Posterior vena cava (tissue), 2 donors: ENCODE results near the gene KLHL29. TPM values are rescaled to one million over a fixed set of nuclear protein-coding genes. Genes with fewer than 3 reads are reported as not detected.

Experiments used
- DNase-seq: peaks from one replicate; pipeline ENCODE4 v3.0.0-alpha.2; 2020; ENCODE audit warnings: low spot score
- intact Hi-C, 2 donors: fragments of 100-400 bp; cut with DNase I; formaldehyde crosslinking; loops; one replicate each; pipeline versions ENCODE4 v1.14.1 to v1.14.2; 2022 to 2023
- total RNA-seq, 2 donors: library from RNA; stranded (reverse); fragmentation: NEBNext Ultra II Directional; extraction: Animal tissue kit (Norgen Biotek cat#: 25700); gene quantifications; one replicate each; pipeline ENCODE4 v1.2.1, GENCODE V29; 2021
- donor health status: DM: yes; HTN: yes; CAD: no.
- donor health status: DM: yes; HTN: yes; CAD: no.

Gene KLHL29
- total RNA-seq, 2 donors from 2014 or later, result 9.9 to 10.6 TPM

DNA sequence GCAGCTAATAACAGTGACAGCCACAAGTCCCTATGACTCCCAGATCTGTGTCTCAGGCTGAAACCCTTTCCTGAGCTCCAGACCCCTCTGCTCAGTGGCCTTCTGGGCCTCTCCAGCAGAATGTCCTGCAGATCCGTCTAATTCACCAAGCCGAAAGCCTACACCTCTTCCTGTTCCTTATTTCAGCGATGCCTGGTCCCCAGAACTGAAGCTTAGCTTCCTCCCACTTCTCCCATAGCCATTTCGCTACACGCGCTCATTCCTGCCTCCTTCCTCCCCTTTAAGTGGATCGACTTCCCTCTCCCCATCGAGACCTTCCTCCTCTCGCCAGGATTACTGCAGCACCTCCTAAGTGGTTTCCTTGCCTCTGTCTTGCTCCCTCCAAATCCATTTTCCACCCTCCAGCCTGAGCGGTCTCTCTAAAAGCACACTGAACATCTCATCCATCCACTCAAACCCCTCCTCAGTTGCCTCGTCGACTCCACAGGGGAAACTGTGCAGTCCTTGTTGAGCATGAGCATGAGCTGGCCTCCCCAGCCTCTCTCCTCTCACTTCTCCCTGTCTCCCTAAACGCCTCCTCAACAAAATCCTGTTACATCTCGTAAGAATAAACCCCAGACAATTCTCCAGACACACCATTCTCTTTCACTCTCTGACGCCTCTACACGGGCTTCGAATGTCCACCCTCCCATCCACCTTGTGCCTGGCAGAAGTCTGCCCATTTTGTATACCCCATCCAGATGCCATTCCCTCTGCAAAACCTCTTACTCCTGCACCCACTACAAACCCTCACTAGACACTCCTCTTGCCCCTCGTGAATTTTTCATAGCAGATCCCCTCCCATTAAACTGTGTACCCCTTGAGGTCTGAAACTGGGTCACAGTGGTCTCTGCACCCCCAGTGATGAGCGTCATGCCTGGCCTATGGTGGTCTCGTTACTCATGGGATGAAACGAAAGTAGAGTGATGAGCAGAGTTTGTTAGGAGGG is 309.4 kb downstream of the KLHL29 start:
- DNase-seq, result peak; percentile 37
- intact Hi-C loops, result loop anchor here in 1 of 2 donors (1.0 kb wide), 1 partner anchor 48 kb away; no protein-coding TSS in a partner anchor

DNA sequence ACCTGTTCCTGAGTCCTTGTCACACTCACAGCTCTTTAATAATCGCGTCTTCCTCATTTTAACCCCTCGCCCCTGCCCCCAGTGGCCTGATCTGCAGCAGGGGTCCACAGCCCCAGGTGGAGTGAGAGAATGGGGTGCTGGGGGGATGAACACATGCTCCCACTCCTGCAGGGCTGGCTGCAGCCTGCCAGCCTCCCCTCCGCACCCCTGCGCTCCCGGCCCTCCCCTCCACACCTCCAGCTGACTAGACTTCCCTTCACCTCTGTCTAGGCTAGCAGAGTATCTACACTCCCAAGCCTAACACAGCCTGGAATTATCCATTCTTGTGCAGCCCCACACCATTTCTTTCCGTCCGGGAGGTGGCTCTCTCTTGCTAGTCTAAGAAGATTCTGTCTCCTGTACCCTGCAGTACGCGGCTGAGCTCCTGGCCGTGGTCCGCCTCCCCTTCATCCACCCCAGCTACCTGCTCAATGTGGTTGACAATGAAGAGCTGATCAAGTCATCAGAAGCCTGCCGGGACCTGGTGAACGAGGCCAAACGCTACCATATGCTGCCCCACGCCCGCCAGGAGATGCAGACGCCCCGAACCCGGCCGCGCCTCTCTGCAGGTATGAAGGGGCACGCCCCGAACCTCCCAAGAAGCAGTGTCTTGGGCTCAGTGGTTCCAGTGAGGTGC is 310.4 kb downstream of the KLHL29 start:
- peak; percentile 76 for DNase-seq
- intact Hi-C loops, result loop anchor here in 1 of 2 donors (1.0 kb wide), 1 partner anchor 49 kb away; no protein-coding TSS in a partner anchor

DNA sequence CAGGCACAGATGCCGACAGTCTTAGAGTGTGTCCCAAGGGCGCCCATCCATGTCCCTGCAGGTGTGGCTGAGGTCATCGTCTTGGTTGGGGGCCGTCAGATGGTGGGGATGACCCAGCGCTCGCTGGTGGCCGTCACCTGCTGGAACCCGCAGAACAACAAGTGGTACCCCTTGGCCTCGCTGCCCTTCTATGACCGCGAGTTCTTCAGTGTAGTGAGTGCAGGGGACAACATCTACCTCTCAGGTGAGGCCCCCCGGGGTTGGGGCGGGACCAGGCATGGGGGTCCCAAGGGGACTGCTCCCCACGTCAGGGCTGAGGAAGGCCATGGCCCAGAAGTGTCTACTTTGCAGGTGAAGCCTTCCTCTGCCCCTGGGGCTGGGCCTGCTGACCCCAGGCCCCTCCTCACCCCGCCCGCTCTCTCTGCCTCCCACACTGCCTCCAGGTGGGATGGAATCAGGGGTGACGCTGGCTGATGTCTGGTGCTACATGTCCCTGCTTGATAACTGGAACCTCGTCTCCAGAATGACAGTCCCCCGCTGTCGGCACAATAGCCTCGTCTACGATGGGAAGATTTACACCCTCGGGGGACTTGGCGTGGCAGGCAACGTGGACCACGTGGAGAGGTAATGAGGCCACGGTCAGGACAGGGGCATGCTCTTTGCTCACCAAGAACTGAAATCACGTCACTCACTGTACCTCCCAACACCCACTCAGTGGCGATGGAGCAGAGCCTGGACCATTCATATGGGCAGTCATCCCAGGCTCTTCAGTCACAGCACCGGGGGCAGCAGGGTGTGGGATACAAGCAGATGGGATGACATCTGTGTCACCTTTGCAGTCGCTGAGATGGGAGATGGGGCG is 311.1 kb downstream of the KLHL29 start:
- peak; percentile 69 for DNase-seq
- intact Hi-C loops, result loop anchor here in 1 of 2 donors (1.0 kb wide), 1 partner anchor 50 kb away; no protein-coding TSS in a partner anchor

DNA sequence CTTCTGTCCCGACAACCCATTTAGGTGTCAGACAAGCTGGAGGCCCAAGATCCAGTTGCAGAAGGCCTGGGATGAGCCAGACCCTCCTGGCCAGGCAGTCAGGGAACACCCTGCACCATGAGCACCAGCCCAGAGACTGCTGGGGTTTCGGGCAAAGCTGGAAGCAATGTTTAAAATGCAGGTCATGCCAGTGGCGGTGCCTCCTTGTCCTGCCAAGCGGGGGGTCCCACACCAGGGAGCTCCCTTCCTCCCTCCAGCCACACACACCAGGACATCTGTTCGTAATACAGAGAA is 311.7 kb downstream of the KLHL29 start:
- DNase-seq, result peak; percentile 42
- intact Hi-C loops, result no loop called here

DNA sequence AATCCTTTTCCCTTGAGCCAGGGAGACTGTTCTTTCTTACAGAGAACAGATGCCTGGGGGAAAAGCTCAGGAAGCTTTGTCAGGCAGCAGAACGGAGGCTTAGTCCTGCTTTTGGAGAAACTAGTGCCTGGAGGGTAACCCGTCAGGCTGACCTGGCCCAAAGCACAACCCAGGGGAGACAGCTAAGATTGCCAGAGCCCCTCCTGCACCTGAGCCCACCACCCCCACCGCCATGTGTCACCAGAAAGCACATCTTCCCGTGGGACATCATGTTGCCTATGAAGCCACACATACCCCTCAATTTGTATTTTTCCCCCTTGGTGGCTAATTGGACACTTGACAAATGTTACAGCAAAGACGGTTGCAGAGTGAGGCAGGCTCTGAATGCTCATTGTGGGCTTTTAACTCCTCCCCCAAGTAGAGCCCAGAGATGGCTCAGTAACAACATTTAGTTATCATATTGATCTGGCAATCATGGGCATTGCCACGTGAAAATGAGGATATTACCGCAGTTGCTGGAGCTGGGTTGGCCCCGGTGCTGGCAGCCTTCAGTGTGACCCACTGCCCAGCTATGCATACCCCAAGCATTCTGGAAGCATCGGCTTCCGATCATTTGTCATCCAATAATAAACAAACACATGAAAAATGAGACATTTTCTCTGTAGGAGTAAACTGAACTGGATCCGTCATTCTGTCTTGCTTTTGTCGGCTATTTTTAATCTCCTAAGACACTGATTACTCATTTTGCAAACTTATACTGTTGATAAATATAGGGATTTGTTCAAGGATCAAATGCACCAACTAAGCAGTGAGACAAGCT is 312.5 kb downstream of the KLHL29 start:
- intact Hi-C loops, result no loop called here
- peak; percentile 59 for DNase-seq

DNA sequence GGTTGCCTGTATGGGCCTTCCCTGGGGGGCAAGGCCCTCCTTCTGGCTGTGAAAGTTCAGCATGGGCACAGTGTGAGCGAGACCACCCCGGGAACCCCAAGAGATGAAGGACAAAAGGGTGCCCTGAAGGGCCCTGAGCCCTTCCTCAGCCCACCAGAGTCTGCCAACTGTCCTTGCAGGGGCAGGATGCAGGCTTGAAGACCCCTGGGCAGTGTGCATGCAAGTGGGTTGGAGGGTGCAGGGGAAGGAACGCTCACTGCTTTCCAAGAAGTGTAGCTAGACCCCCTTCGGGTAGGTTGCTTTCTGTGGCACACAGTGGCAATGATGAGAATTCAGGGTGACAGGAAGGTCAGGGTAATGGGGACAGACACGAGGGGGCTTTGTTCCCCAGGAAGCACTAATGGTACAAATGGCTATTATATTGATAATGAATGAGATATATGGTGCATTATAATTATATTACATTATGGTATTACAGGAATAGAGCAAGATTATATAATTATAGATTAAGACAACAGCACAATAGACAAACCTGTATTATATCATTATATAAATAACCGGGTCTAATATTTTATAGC is 313.2 kb downstream of the KLHL29 start:
- intact Hi-C loops, result no loop called here
- DNase-seq, result no peak

DNA sequence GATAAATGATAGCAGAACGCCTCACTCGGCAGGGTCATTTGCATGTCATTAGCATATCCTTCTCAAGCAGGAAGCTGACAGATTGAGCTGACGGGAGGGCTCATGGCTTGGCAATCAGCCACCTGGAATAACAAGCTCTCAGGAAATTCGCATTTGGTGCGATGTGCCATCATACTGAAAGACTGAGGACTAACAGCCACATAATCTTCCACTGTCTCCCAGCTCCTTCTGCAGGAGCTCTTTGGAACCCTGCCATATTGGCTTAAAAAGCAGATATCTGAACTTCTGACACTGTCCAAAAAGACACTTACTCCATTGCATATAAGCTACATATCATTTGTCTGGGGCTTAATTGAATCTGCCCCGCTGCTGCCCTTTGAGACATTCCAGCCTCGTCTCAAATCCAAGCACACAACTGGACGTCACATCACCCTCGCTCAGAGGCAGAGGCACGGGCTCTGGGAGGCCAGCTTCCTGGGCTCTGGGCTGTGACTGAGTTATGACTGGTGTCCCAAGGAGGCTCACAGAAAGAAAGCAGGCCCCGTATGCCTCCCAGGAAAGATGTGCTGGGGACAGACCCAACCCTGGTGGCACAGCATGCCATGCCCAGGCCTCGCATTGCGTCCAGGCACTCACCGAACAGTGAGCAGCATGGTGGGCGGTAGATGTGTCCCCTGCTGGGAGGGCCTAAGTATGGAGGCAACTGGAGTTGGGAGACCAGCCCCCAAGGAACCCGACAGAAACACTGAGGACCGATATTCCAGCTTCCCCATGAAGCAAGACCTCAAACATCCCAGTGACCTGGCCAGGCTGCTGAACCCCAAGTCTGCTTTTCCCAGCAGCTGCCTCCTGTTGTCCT is 314.0 kb downstream of the KLHL29 start:
- DNase-seq, result peak; percentile 80
- intact Hi-C loops, result no loop called here

DNA sequence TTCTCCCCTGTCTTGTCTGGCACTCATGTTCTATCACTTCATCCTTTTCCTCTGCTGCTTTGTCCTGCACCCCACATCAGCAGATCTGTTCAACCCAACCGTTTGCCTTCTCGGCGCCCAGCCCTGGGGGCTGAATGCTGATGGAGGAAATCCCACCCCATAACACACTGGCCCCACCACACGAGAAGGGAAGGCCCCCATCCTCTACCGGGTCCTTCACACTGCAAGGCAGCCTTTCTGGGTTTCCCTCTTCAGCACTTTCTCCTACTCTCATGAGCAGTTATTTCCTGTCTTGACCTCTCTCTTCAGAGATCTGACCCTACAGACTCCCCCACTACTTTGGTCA is 314.6 kb downstream of the KLHL29 start:
- intact Hi-C loops, result no loop called here
- DNase-seq, result no peak

DNA sequence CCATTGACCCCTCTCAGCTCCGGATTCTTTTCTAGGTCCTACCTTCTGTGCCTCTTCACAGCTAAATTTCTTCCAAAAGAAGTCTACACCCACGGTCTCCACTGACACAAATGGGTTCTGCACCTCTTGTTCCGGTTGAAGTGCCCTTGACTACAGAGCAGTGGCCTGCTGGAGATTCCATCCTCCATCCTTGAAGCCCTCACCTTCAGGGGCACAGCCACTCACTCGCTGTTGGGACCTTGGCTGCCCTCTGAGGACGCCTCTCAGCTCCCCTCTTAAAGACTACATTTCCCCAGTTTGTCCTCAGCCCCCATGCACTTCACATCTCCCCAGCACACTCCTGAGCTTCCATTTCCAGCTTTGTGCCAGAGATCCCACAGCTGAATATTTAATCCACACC is 315.6 kb downstream of the KLHL29 start:
- intact Hi-C loops, result loop anchor here in 1 of 2 donors (10.0 kb wide), 1 partner anchor 1584 kb away; no protein-coding TSS in a partner anchor
- DNase-seq, result no peak

DNA sequence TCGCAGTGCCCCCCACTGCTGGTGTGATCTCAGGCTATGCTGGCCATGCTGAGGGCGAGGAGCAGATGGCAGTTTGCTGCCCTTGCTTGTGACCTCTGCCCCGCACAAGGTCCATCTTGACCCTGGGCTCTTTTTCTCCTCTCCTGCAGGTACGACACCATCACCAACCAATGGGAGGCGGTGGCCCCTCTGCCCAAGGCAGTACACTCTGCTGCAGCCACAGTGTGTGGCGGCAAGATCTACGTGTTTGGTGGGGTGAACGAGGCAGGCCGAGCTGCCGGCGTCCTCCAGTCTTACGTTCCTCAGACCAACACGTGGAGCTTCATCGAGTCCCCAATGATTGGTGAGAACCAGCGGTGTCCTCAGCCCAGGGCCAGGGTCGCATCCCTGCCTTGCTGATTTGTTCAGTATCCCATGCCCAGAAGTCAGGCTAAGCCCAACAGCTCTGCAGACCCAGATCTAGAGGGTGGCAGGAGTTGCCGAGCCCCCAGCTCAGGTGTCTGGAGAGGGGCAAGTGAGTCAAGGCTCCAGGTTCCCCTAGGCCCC is 318.1 kb downstream of the KLHL29 start:
- intact Hi-C loops, result loop anchor here in 1 of 2 donors (10.0 kb wide), 1 partner anchor 1582 kb away; no protein-coding TSS in a partner anchor
- no peak for DNase-seq

DNA sequence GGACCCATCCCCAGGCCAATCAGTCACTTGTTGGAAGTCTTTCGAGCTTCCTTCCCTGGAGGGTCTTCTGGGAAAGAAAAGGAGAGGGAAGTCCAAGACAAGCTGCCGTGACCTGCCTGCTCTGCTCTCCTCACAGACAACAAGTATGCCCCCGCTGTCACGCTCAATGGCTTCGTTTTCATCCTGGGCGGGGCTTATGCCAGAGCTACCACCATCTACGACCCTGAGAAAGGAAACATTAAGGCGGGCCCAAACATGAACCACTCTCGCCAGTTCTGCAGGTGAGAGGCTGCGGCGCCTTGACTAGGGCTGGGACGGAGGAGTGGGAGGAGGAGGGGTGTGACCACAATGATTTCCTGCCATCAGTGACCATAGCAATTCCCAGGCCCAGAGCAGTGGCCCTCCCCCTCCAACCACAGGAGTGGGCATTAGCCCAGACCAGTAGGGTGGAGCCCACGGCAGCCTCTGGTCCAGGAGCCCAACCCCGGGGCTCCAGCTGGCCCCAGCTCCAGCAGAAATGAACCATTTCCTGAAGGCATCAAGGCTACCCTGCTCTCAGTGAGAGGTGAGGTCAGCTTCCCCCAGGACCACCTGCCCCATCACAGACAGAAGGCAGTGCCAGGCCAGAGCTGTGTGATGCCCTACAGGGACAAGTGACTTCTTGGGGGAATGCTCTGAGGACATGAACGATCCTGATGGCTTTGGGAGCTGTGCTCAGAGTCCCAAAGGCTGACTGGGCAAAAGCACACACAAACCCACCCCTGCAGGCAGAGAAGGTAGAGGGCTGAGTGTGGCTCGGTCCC is 318.8 kb downstream of the KLHL29 start:
- peak; percentile 70 for DNase-seq
- intact Hi-C loops, result loop anchor here in 1 of 2 donors (10.0 kb wide), 1 partner anchor 1581 kb away; no protein-coding TSS in a partner anchor

DNA sequence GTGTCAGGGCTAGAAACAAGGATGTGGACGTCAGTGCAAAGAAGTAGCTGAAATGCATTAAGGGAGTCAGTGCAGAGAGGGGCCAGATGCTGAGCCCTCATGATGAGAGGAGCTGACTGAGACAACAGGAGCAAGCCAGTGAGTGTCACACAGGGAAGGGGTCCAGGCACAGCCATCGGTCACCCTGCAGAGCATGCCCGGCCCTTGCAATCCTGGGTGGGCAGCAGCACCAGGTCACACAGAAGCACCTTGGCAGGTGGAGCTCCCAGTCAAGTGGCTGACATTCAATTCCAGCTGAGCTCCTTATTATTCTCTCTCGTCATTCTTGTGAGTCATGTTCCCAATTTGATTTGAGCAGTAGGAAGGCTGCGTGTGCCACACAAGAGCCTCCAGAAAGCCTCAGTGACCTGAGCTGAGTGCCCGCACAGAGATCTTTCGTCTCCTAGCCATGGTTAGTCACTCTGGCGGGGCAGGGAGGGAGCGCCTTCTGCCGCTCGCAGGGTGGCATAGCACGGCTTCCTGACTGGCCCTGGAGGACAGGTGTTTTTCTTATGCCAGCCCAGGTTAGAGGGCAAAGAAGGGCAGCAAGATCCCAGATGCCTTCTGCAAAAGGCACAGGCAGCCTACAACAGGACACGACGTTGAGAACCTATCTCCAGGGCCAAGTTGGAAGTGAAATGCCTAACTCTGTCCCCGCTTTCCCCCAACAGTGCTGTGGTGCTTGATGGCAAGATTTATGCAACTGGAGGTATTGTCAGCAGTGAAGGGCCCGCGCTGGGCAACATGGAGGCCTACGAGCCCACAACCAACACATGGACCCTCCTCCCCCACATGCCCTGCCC is 321.0 kb downstream of the KLHL29 start:
- DNase-seq, result no peak
- intact Hi-C loops, result loop anchor here in 1 of 2 donors (10.0 kb wide), 1 partner anchor 1579 kb away; no protein-coding TSS in a partner anchor

DNA sequence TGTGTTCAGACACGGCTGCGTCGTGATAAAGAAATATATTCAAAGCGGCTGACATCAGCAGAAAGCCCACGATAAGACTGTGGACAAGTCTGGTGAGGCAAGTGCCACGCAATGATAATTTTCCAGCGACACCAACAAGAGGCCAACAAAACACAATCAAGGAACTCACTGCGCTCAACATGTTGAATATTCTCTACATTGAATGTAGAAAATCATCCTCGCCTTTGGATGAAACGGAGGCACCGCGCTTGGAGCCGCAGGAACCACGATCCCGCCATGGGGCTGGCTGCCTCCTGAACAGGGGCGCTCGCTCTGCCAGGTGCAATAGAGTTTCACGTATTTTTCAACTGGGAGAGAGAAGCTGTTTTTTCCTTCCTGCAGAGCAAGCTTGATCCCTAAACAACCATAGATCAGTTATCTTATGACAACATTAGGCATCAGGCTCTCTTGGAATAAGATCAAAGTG is 321.7 kb downstream of the KLHL29 start:
- intact Hi-C loops, result loop anchor here in 1 of 2 donors (10.0 kb wide), 1 partner anchor 1578 kb away; no protein-coding TSS in a partner anchor
- peak; percentile 67 for DNase-seq

DNA sequence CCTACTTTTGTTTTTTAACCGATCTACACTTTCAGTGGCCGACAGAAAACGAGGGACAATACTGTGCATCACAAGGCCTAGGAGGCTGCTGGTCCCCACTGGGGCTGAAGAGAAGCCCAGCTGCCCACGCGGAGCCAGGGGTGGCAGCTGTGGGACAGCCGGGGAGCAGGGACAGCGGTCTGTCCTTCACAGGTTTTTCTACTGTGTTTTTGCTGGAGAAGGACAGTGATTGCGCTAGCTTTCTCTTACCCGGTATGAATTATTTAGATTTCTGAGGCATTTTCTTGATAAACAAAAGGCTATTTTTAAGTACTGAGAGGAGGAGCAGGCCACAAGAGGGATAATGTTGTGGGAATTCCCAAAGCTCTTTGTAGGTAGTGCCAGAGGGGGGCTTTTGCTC is 322.1 kb downstream of the KLHL29 start:
- no peak for DNase-seq
- intact Hi-C loops, result loop anchor here in 1 of 2 donors (10.0 kb wide), 1 partner anchor 1578 kb away; no protein-coding TSS in a partner anchor

DNA sequence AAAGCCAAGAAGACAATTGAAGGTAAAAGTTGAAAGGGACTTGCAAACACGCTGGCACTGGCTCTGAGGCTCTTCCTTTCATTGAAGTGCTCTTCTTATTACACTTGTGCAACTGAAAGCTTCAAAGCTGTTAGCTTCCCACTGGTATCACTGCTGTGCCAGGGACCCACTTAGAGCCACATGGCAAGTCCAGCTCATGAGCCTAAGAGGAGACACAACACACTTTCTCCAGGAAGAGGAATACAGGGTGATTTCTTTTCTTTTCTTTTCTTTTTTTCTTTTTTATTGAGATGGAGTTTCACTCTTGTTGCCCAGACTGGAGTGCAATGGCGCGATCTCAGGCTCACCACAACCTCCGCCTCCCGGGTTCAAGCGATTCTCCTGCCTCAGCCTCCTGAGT is 323.8 kb downstream of the KLHL29 start:
- intact Hi-C loops, result loop anchor here in 1 of 2 donors (10.0 kb wide), 1 partner anchor 1576 kb away; no protein-coding TSS in a partner anchor
- no peak for DNase-seq
